Hepatocyte (in vitro differentiated cells): ENCODE measurements around the gene SLC26A4. TPM values are rescaled to one million over a fixed set of nuclear protein-coding genes. Genes with fewer than 3 reads are reported as not detected.

Experiments
- DNase-seq: peaks from one replicate; pipeline ENCODE4 v3.0.0-alpha.2; 2016; ENCODE audit warnings: low spot score
- H2AFZ ChIP-seq: fragments of 200-600 bp; sonication (generic); 2 replicates; pipeline ENCODE4 v1.6.0; 2016; ENCODE audit warnings: antibody characterized with exemption, mild to moderate bottlenecking
- H3K27ac ChIP-seq: fragments of 200-600 bp; sonication (generic); 2 replicates; pipeline ENCODE4 v1.5.1; 2016; ENCODE audit warnings: mild to moderate bottlenecking
- H3K27me3 ChIP-seq: fragments of 200-600 bp; sonication (generic); 2 replicates; pipeline ENCODE4 v1.6.1; 2016
- H3K36me3 ChIP-seq: fragments of 200-600 bp; sonication (generic); replicated peaks from 2 replicates; pipeline ENCODE4 v1.5.1; 2016; ENCODE audit warnings: low read depth; ENCODE audit not compliant: insufficient read depth
- H3K4me1 ChIP-seq: fragments of 200-600 bp; sonication (generic); 2 replicates; pipeline ENCODE4 v1.5.1; 2016; ENCODE audit warnings: mild to moderate bottlenecking, moderate library complexity; ENCODE audit not compliant: insufficient read depth
- H3K4me2 ChIP-seq: fragments of 200-600 bp; sonication (generic); 2 replicates; pipeline ENCODE4 v1.6.0; 2016
- H3K4me3 ChIP-seq: fragments of 200-600 bp; sonication (generic); 2 replicates; pipeline ENCODE4 v1.5.1; 2016; ENCODE audit warnings: mild to moderate bottlenecking
- H3K79me2 ChIP-seq: fragments of 200-600 bp; sonication (generic); 2 replicates; pipeline ENCODE4 v1.6.0; 2017; ENCODE audit warnings: mild to moderate bottlenecking
- H3K9me2 ChIP-seq: fragments of 200-600 bp; sonication (generic); replicated peaks from 2 replicates; pipeline ENCODE4 v1.6.0; 2017; ENCODE audit warnings: mild to moderate bottlenecking; ENCODE audit not compliant: insufficient read depth
- H3K9me3 ChIP-seq: fragments of 200-600 bp; sonication (generic); 2 replicates; pipeline ENCODE4 v1.5.1; 2016; ENCODE audit warnings: low read depth, mild to moderate bottlenecking
- H4K20me1 ChIP-seq: fragments of 200-600 bp; sonication (generic); 2 replicates; pipeline ENCODE4 v1.6.0; 2016; ENCODE audit warnings: mild to moderate bottlenecking; ENCODE audit not compliant: insufficient read depth, poor library complexity, severe bottlenecking
- EZH2 ChIP-seq: fragments of 200-600 bp; sonication (generic); IDR thresholded peaks from 2 replicates; pipeline ENCODE4 v1.6.1; 2016; ENCODE audit warnings: antibody characterized with exemption, mild to moderate bottlenecking, borderline replicate concordance
- EZH2phosphoT487 ChIP-seq: fragments of 200-600 bp; sonication (generic); IDR thresholded peaks from one replicate; pipeline ENCODE4 v1.6.1; 2018; ENCODE audit warnings: antibody characterized with exemption, mild to moderate bottlenecking, low read depth, moderate library complexity; ENCODE audit not compliant: unreplicated experiment, severe bottlenecking
- WGBS: methylation state at CpG from one replicate; pipeline ENCODE4 v1.1.6; 2016; ENCODE audit warnings: low lambda C conversion rate; ENCODE audit errors: missing lambda C conversion rate; 5-methylcytosine and 5-hydroxymethylcytosine counted together
- polyA plus RNA-seq: library from polyadenylated mRNA; unstranded; fragments of >200 nt; fragmentation: Nextera tagmentation; extraction: Ambion mirVana; gene quantifications from 2 replicates; pipeline ENCODE4 v1.2.1, GENCODE V29; 2016
- total RNA-seq: library from RNA; depleted of rRNA; stranded (reverse); fragments of >200 nt; gene quantifications from 2 replicates; pipeline ENCODE4 v1.2.3, GENCODE V29; 2014
- TF ChIP-seq, protein P1 (sequence below): fragments of 200-600 bp; sonication (generic); IDR thresholded peaks from 2 replicates; pipeline ENCODE4 v1.5.1; 2016; ENCODE audit warnings: antibody characterized with exemption, mild to moderate bottlenecking; ENCODE audit not compliant: poor library complexity

Gene SLC26A4
- total and polyA plus RNA-seq, 2 experiments from 2014 or later: 0.20 TPM; not detected in 1

DNA sequence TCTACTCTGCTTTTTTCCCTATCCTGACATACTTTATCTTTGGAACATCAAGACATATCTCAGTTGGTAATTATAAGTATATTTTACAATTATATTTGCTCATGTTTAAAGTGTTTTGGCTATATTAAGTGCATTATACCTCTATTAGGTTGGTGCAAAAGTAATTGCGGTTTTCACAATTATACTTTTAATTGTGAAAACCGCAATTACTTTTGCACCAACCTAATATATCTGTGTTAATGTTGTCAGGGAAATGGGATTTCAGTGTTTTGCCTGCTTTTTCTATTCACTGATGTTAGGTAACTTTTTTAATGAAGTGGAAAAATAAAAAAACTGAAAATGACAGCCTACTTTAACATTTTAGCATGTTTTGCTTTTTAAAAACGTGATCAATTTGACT is 11.6 kb downstream of the SLC26A4 start:
- Histone ChIP-seq H3K4me3 (no peak overlapping the region), H2AFZ (no peak overlapping the region), H3K79me2 (no peaks in the 10 kb centered on the region), H3K4me2 (no peak overlapping the region), H3K36me3 (no peaks in the 10 kb centered on the region), H3K9me3 (no peaks in the 10 kb centered on the region), H3K27me3 (peaks cover 24% of the 10 kb centered on the region), H3K9me2 (no peaks in the 10 kb centered on the region), H4K20me1 (no peaks in the 10 kb centered on the region), H3K27ac (no peak overlapping the region), H3K4me1 (no peaks in the 10 kb centered on the region)
- DNase-seq: no peak
- WGBS: 88% methylated on average over 3 of the region's 3 CpGs
- TF ChIP-seq, protein P1, sequence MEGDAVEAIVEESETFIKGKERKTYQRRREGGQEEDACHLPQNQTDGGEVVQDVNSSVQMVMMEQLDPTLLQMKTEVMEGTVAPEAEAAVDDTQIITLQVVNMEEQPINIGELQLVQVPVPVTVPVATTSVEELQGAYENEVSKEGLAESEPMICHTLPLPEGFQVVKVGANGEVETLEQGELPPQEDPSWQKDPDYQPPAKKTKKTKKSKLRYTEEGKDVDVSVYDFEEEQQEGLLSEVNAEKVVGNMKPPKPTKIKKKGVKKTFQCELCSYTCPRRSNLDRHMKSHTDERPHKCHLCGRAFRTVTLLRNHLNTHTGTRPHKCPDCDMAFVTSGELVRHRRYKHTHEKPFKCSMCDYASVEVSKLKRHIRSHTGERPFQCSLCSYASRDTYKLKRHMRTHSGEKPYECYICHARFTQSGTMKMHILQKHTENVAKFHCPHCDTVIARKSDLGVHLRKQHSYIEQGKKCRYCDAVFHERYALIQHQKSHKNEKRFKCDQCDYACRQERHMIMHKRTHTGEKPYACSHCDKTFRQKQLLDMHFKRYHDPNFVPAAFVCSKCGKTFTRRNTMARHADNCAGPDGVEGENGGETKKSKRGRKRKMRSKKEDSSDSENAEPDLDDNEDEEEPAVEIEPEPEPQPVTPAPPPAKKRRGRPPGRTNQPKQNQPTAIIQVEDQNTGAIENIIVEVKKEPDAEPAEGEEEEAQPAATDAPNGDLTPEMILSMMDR: no peak
- no peak for TF ChIP-seq EZH2

DNA sequence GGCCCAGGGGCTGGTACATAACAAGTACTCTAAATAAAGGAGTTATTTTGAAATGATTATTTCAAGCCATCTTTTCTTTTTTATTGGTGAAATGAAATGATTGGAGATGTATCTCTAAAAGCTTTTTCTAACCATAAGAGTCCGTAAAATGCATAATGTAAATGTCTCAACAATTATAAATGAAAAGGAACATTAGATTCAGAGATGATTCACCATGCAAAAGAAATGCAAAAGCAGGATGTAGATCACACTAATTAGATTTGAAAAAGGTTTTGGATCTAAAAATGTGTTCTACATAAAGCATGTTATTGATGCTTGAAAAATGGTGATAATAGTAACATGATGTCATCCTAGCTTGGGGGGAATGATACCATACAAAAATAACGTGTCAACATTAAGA is 15.6 kb downstream of the SLC26A4 start:
- no peak overlapping the region for H3K27ac ChIP-seq
- no peaks in the 10 kb centered on the region for H3K79me2 ChIP-seq
- no peak overlapping the region for H2AFZ ChIP-seq
- no peak for DNase-seq
- H3K9me2 ChIP-seq: no peaks in the 10 kb centered on the region
- H3K4me3 ChIP-seq: no peak overlapping the region
- no peaks in the 10 kb centered on the region for H3K9me3 ChIP-seq
- 76% methylated on average over 2 of the region's 2 CpGs for WGBS
- no peaks in the 10 kb centered on the region for H4K20me1 ChIP-seq
- no peaks in the 10 kb centered on the region for H3K36me3 ChIP-seq
- peaks cover 6% of the 10 kb centered on the region for H3K27me3 ChIP-seq
- TF ChIP-seq EZH2 (no peak), EZH2phosphoT487 (no peak)
- TF ChIP-seq, protein P1: no peak
- H3K4me1 ChIP-seq: no peaks in the 10 kb centered on the region
- H3K4me2 ChIP-seq: no peak overlapping the region

DNA sequence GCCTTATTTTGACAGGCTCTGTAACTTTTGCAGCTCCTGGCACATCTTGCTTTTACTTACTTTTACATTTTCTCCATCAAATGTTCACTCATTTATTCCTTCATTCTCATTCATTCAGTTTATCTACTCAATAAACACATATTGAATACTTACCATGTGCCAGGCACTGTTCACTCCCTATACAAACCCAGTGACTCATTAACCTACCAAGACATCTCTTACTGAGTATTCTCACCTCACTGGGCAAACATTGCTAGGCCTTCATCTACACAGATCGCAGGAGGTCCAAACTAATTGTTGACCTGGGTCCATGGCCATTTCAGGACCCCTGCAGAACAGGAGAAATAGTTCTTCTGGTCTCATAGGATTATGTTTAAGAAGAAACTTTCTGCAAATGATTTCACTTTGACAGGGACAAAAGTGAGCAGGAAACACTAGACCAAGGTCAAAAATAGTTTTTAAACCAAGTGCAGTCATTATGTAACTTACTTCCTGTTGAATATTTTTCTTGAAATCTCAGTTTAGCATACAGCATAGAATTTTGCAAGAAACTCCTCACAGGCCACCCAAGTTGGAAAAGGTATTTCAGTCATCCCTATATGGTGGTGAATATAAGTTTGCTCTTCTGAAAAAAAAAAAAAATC is 17.6 kb downstream of the SLC26A4 start:
- no peaks in the 10 kb centered on the region for H3K9me2 ChIP-seq
- H3K27ac ChIP-seq: no peak overlapping the region
- H3K9me3 ChIP-seq: no peaks in the 10 kb centered on the region
- DNase-seq: no peak
- no peaks in the 10 kb centered on the region for H3K79me2 ChIP-seq
- no peak for TF ChIP-seq EZH2
- TF ChIP-seq, protein P1: no peak
- no peak for TF ChIP-seq EZH2phosphoT487
- H3K4me1 ChIP-seq: no peaks in the 10 kb centered on the region
- no peak overlapping the region for H3K4me2 ChIP-seq
- H3K4me3 ChIP-seq: no peak overlapping the region
- no peaks in the 10 kb centered on the region for H4K20me1 ChIP-seq
- H2AFZ ChIP-seq: no peak overlapping the region
- H3K36me3 ChIP-seq: no peaks in the 10 kb centered on the region
- H3K27me3 ChIP-seq: no peaks in the 10 kb centered on the region
- WGBS: 71% methylated on average over 1 of the region's 1 CpG
